Gastrocnemius medialis (tissue), 4 donors: ENCODE results near the gene DNAAF1. TPM values are rescaled to one million over a fixed set of nuclear protein-coding genes. Genes with fewer than 3 reads are reported as not detected.

Experiments
- ATAC-seq, 2 donors: fragments of 150-250 bp; one replicate each; pipeline ENCODE4 v1.9.1; 2016
- DNase-seq, 2 donors: peaks; one replicate each; pipeline ENCODE4 v3.0.0-alpha.2; 2019
- H3K27ac ChIP-seq, 4 donors: fragments of 200-600 bp; sonication (generic); 1 replicate in 1 of 4; 2 replicates in 3 of 4; pipeline ENCODE4 v1.5.1; 2016 to 2018; ENCODE audit warnings: mild to moderate bottlenecking in 2 of 4, moderate library complexity in 1 of 4
- H3K27me3 ChIP-seq, 3 donors: fragments of 200-600 bp; sonication (generic) in 2 of 3; 1 replicate in 1 of 3; 2 replicates in 2 of 3; pipeline versions ENCODE4 v1.5.1 to v1.6.0; 2016 to 2019; ENCODE audit warnings: mild to moderate bottlenecking in 1 of 3, moderate library complexity in 1 of 3
- H3K36me3 ChIP-seq, 2 donors: fragments of 200-600 bp; sonication (generic) in 1 of 2; one replicate each; pipeline ENCODE4 v1.5.1; 2017 to 2018
- H3K4me1 ChIP-seq, 2 donors: fragments of 200-600 bp; sonication (generic) in 1 of 2; one replicate each; pipeline ENCODE4 v1.5.1; 2016 to 2017; ENCODE audit warnings: mild to moderate bottlenecking in 2 of 2
- H3K4me3 ChIP-seq, 4 donors: fragments of 200-600 bp; sonication (generic) in 3 of 4; 1 replicate in 1 of 4; 2 replicates in 3 of 4; pipeline ENCODE4 v1.5.1; 2016 to 2019; ENCODE audit warnings: mild to moderate bottlenecking in 2 of 4
- H3K9me3 ChIP-seq, 3 donors: fragments of 200-600 bp; sonication (generic) in 2 of 3; 1 replicate in 1 of 3; 2 replicates in 2 of 3; pipeline ENCODE4 v1.5.1; 2016 to 2019
- CTCF ChIP-seq, 5 experiments: fragments of 450-650 bp in 3 of 5; fragments of 200-600 bp in 2 of 5; sonication (generic) in 2 of 5; IDR thresholded peaks in 4 of 5; conservative IDR thresholded peaks in 1 of 5; 1 replicate in 4 of 5; 2 replicates in 1 of 5; pipeline ENCODE4 v1.5.1; 2016 to 2019; ENCODE audit warnings: antibody characterized with exemption in 5 of 5, mild to moderate bottlenecking in 3 of 5, moderate library complexity in 3 of 5
- POLR2A ChIP-seq, 2 donors: fragments of 450-650 bp; IDR thresholded peaks; one replicate each; pipeline ENCODE4 v1.6.1; 2017; ENCODE audit warnings: antibody characterized with exemption in 2 of 2, mild to moderate bottlenecking in 2 of 2, moderate library complexity in 2 of 2
- in situ Hi-C, 4 donors: fragments of 200-750 bp; cut with MboI; loops; one replicate each; pipeline versions ENCODE4 v1.15.0 to v1.8.0; 2017; ENCODE audit warnings: low sequenced_read_pairs in 4 of 4
- intact Hi-C: fragments of 100-400 bp; cut with DNase I; formaldehyde crosslinking; loops from one replicate; pipeline ENCODE4 v1.15.1; 2023; ENCODE audit warnings: low total_unique reads
- total RNA-seq, 4 donors: library from RNA; depleted of rRNA; stranded (reverse); fragments of >200 nt; gene quantifications; one replicate each; pipeline versions ENCODE4 v1.1.0 to v1.2.3, GENCODE V29; 2016

DNAAF1 gene
- total RNA-seq, 4 donors from 2014 or later = not detected

- no peaks in the 10 kb centered on the region for H3K9me3 ChIP-seq
- no peak overlapping the region for H3K27ac ChIP-seq
- ATAC-seq (no peak), DNase-seq (no peak)
- no peaks in the 10 kb centered on the region for H3K27me3 ChIP-seq
- no peaks in the 10 kb centered on the region for H3K36me3 ChIP-seq
- no peaks in the 10 kb centered on the region for H3K4me1 ChIP-seq
- TF ChIP-seq CTCF (IDR thresholded peaks at IDR 0.05 in 4 of 5, conservative IDR thresholded peaks at IDR 0.05 in 1 of 5) (no peak), POLR2A (IDR thresholded peaks at IDR 0.05) (no peak)
- H3K4me3 ChIP-seq = no peak overlapping the region
- in situ Hi-C loops (loop anchor here in 1 of 4 donors (25.0 kb wide), 1 partner anchor 189 kb away; the partner anchor contains the start of genes NECAB2 and OSGIN1), intact Hi-C loops (no loop called here)
These were observed 5.8 kb downstream of the DNAAF1 start for GRCh38 chr16:84150926-84151325.

- Histone ChIP-seq H3K36me3 (no peaks in the 10 kb centered on the region), H3K27ac (no peak overlapping the region), H3K4me3 (no peak overlapping the region), H3K9me3 (no peaks in the 10 kb centered on the region), H3K4me1 (no peaks in the 10 kb centered on the region), H3K27me3 (peaks cover 0 to 2% (median 0%) of the 10 kb centered on the region in 3 donors)
- TF ChIP-seq POLR2A (IDR thresholded peaks at IDR 0.05) = no peak
- no peak for TF ChIP-seq CTCF (IDR thresholded peaks at IDR 0.05 in 4 of 5, conservative IDR thresholded peaks at IDR 0.05 in 1 of 5)
- in situ Hi-C loops (loop anchor here in 1 of 4 donors (25.0 kb wide), 1 partner anchor 191 kb away; the partner anchor contains the start of genes NECAB2 and OSGIN1), intact Hi-C loops (no loop called here)
- ATAC-seq = no peak
- DNase-seq = no peak
These were observed 8.6 kb downstream of the DNAAF1 start for GRCh38 chr16:84153660-84154214.

- no peak overlapping the region for H3K4me3 ChIP-seq
- no peaks in the 10 kb centered on the region for H3K36me3 ChIP-seq
- TF ChIP-seq CTCF (IDR thresholded peaks at IDR 0.05 in 4 of 5, conservative IDR thresholded peaks at IDR 0.05 in 1 of 5) (no peak), POLR2A (IDR thresholded peaks at IDR 0.05) (no peak)
- no peak for DNase-seq
- H3K9me3 ChIP-seq = no peaks in the 10 kb centered on the region
- H3K4me1 ChIP-seq = no peaks in the 10 kb centered on the region
- H3K27ac ChIP-seq = no peak overlapping the region
- ATAC-seq = no peak
- H3K27me3 ChIP-seq = peaks cover 0 to 11% (median 0%) of the 10 kb centered on the region in 3 donors
- intact Hi-C loops = no loop called here
- in situ Hi-C loops = loop anchor here in 1 of 4 donors (25.0 kb wide), 1 partner anchor 193 kb away; the partner anchor contains the start of genes NECAB2 and OSGIN1
These were observed 10.1 kb downstream of the DNAAF1 start for GRCh38 chr16:84155226-84155625.

- no peak overlapping the region for H3K27ac ChIP-seq
- in situ Hi-C loops (loop anchor here in 1 of 4 donors (25.0 kb wide), 1 partner anchor 193 kb away; the partner anchor contains the start of genes NECAB2 and OSGIN1), intact Hi-C loops (no loop called here)
- no peak for DNase-seq
- H3K4me3 ChIP-seq = no peak overlapping the region
- H3K36me3 ChIP-seq = no peaks in the 10 kb centered on the region
- H3K9me3 ChIP-seq = no peaks in the 10 kb centered on the region
- H3K27me3 ChIP-seq = peaks cover 0 to 11% (median 0%) of the 10 kb centered on the region in 3 donors
- ATAC-seq = no peak
- no peaks in the 10 kb centered on the region for H3K4me1 ChIP-seq
- TF ChIP-seq POLR2A (IDR thresholded peaks at IDR 0.05) (no peak), CTCF (IDR thresholded peaks at IDR 0.05 in 4 of 5, conservative IDR thresholded peaks at IDR 0.05 in 1 of 5) (no peak)
These were observed 10.7 kb downstream of the DNAAF1 start for GRCh38 chr16:84155771-84156170.
